H1 (cell line): ENCODE results near the gene SOSTDC1. TPM values are rescaled to one million over a fixed set of nuclear protein-coding genes. Genes with fewer than 3 reads are reported as not detected.

ENCODE experiments used
- CTCF ChIA-PET: fragments of 300-600 bp; sonication (Branson Sonifier 250); formaldehyde crosslinking; loops from one replicate; lab custom pipeline; 2021; ENCODE audit not compliant: partially characterized antibody; lab: Charles Lee
- POLR2A ChIA-PET: fragments of 300-600 bp; sonication (Branson Sonifier 250); formaldehyde crosslinking; loops from one replicate; lab custom pipeline; 2021; ENCODE audit warnings: inconsistent platforms; ENCODE audit not compliant: partially characterized antibody; lab: Charles Lee
- DNase-seq, 2 experiments: peaks; one replicate each; pipeline versions ENCODE4 v3.0.0 to v3.0.0-alpha.2; 2010 to 2022; ENCODE audit warnings: low spot score in 2 of 2, low read depth in 1 of 2, mixed read lengths in 1 of 2
- FAIRE-seq: peaks from 2 replicates; lab custom pipeline; 2011; peaks lifted over from hg19 to GRCh38; lab: Jason Lieb, UNC
- H2AFZ ChIP-seq: 2 replicates; pipeline ENCODE4 v1.8.1; 2012; ENCODE audit warnings: low read length, inconsistent platforms
- H2AK5ac ChIP-seq: 2 replicates; pipeline ENCODE4 v1.6.1; 2013; ENCODE audit warnings: low read depth, low read length
- H2BK120ac ChIP-seq: replicated peaks from 2 replicates; pipeline ENCODE3; 2013; ENCODE audit warnings: low read depth, low read length, inconsistent platforms
- H2BK12ac ChIP-seq: 2 replicates; pipeline ENCODE4 v1.6.1; 2013; ENCODE audit warnings: low read depth, low read length
- H2BK15ac ChIP-seq: 2 replicates; pipeline ENCODE4 v1.6.1; 2013; ENCODE audit warnings: low read length
- H2BK20ac ChIP-seq: 2 replicates; pipeline ENCODE4 v1.6.1; 2013; ENCODE audit warnings: low read length
- H2BK5ac ChIP-seq: 2 replicates; pipeline ENCODE4 v1.6.1; 2013; ENCODE audit warnings: low read depth, low read length
- H3K14ac ChIP-seq: 2 replicates; pipeline ENCODE4 v1.6.1; 2013; ENCODE audit warnings: inconsistent platforms; ENCODE audit not compliant: insufficient read length
- H3K18ac ChIP-seq: 2 replicates; pipeline ENCODE4 v1.6.1; 2013; ENCODE audit warnings: low read length; ENCODE audit errors: extremely low read depth
- H3K23ac ChIP-seq: 2 replicates; pipeline ENCODE4 v1.6.1; 2013; ENCODE audit warnings: inconsistent platforms; ENCODE audit not compliant: insufficient read length
- H3K23me2 ChIP-seq: 2 replicates; pipeline ENCODE4 v1.6.1; 2013; ENCODE audit warnings: low read depth, low read length
- H3K27ac ChIP-seq: 2 replicates; pipeline ENCODE4 v1.6.1; 2011; ENCODE audit warnings: low read depth, low read length, inconsistent platforms
- H3K27me3 ChIP-seq, 4 experiments: replicated peaks in 1 of 4; 1 replicate in 1 of 4; 2 replicates in 3 of 4; pipeline versions ENCODE4 v1.6.1 to v1.8.1; 2011 to 2013; ENCODE audit warnings: low read length in 3 of 4, mild to moderate bottlenecking in 3 of 4, inconsistent platforms in 2 of 4, mixed read lengths in 2 of 4, moderate library complexity in 1 of 4; ENCODE audit not compliant: control insufficient read depth in 3 of 4, insufficient read depth in 3 of 4; ENCODE audit errors: extremely low read depth in 1 of 4
- H3K36me3 ChIP-seq, 4 experiments: 2 replicates each; pipeline versions ENCODE4 v1.6.1 to v1.8.1; 2011 to 2013; ENCODE audit warnings: mild to moderate bottlenecking in 4 of 4, low read length in 3 of 4, moderate library complexity in 2 of 4, control low read depth in 1 of 4, inconsistent platforms in 1 of 4; ENCODE audit not compliant: insufficient read depth in 4 of 4, control insufficient read depth in 2 of 4
- H3K4ac ChIP-seq: replicated peaks from 2 replicates; pipeline ENCODE3; 2013; ENCODE audit warnings: low read length, low read depth, mixed read lengths, inconsistent platforms; ENCODE audit not compliant: insufficient read length
- H3K4me1 ChIP-seq, 4 experiments: replicated peaks in 1 of 4; 1 replicate in 1 of 4; 2 replicates in 3 of 4; pipeline versions ENCODE4 v1.6.1 to v1.8.1; 2011 to 2013; ENCODE audit warnings: low read length in 3 of 4, inconsistent platforms in 2 of 4, mixed read lengths in 1 of 4; ENCODE audit not compliant: insufficient read depth in 4 of 4, control insufficient read depth in 3 of 4
- H3K4me2 ChIP-seq, 2 experiments: 2 replicates each; pipeline versions ENCODE4 v1.6.1 to v1.8.1; 2011 to 2013; ENCODE audit warnings: low read depth in 2 of 2, low read length in 2 of 2, control low read depth in 1 of 2, inconsistent platforms in 1 of 2, mild to moderate bottlenecking in 1 of 2; ENCODE audit not compliant: insufficient read depth in 1 of 2
- H3K4me3 ChIP-seq, 4 experiments: fragments of 200-600, 300-600 bp in 1 of 4; sonication (generic), shearing (Covaris generic), sonication (Bioruptor Twin) in 1 of 4; 2 replicates each; pipeline versions ENCODE4 v1.5.1 to v1.8.1; 2011 to 2016; ENCODE audit warnings: low read length in 4 of 4, low read depth in 3 of 4, control low read depth in 2 of 4, inconsistent platforms in 2 of 4, mild to moderate bottlenecking in 2 of 4, mixed read lengths in 1 of 4, moderate library complexity in 1 of 4; ENCODE audit not compliant: insufficient read depth in 2 of 4; ENCODE audit errors: extremely low read depth in 1 of 4
- H3K56ac ChIP-seq: replicated peaks from 2 replicates; pipeline ENCODE3; 2013; ENCODE audit warnings: low read depth, mild to moderate bottlenecking, mixed read lengths, low read length, inconsistent platforms; ENCODE audit not compliant: insufficient read length
- H3K79me1 ChIP-seq: 2 replicates; pipeline ENCODE4 v1.6.1; 2013; ENCODE audit warnings: low read depth, low read length, control low read depth
- H3K79me2 ChIP-seq, 2 experiments: 2 replicates each; pipeline versions ENCODE4 v1.6.1 to v1.8.1; 2012 to 2013; ENCODE audit warnings: low read length in 2 of 2, mild to moderate bottlenecking in 2 of 2, inconsistent platforms in 1 of 2; ENCODE audit not compliant: insufficient read depth in 2 of 2, control insufficient read depth in 1 of 2
- H3K9ac ChIP-seq, 4 experiments: replicated peaks in 1 of 4; 1 replicate in 1 of 4; 2 replicates in 3 of 4; pipeline versions ENCODE4 v1.6.1 to v1.8.1; 2011 to 2013; ENCODE audit warnings: low read depth in 3 of 4, low read length in 3 of 4, control low read depth in 2 of 4, mild to moderate bottlenecking in 2 of 4, moderate library complexity in 2 of 4, inconsistent platforms in 1 of 4; ENCODE audit errors: extremely low read depth in 1 of 4
- H3K9me3 ChIP-seq, 2 experiments: 2 replicates each; pipeline versions ENCODE4 v1.6.1 to v1.8.1; 2012 to 2013; ENCODE audit warnings: mild to moderate bottlenecking in 2 of 2, moderate library complexity in 2 of 2, control low read depth in 1 of 2, inconsistent platforms in 1 of 2, low read depth in 1 of 2, low read length in 1 of 2, mixed read lengths in 1 of 2; ENCODE audit not compliant: insufficient read depth in 2 of 2
- H4K20me1 ChIP-seq, 2 experiments: replicated peaks in 1 of 2; 2 replicates each; pipeline versions ENCODE3 to v1.8.1; 2011 to 2013; ENCODE audit warnings: inconsistent platforms in 2 of 2, low read length in 2 of 2, mild to moderate bottlenecking in 1 of 2; ENCODE audit not compliant: insufficient read depth in 2 of 2, control insufficient read depth in 1 of 2
- H4K5ac ChIP-seq: 2 replicates; pipeline ENCODE4 v1.6.1; 2013; ENCODE audit warnings: low read length, low read depth, mixed read lengths, inconsistent platforms; ENCODE audit not compliant: insufficient read length
- H4K8ac ChIP-seq: 2 replicates; pipeline ENCODE4 v1.8.0; 2013; ENCODE audit warnings: mild to moderate bottlenecking, moderate library complexity, low read length, inconsistent platforms; ENCODE audit not compliant: insufficient read depth; ENCODE audit errors: extremely low read depth
- H4K91ac ChIP-seq: replicated peaks from 2 replicates; pipeline ENCODE3; 2013; ENCODE audit warnings: low read length, mixed read lengths, inconsistent platforms; ENCODE audit not compliant: insufficient read length
- ATF3 ChIP-seq: IDR thresholded peaks from 2 replicates; pipeline ENCODE4 v1.6.1; 2011; ENCODE audit warnings: low read depth, mild to moderate bottlenecking, low read length; ENCODE audit not compliant: insufficient read depth
- BCL11A ChIP-seq, 2 experiments: IDR thresholded peaks; one replicate each; pipeline ENCODE4 v1.6.1; 2011; ENCODE audit warnings: low read depth in 2 of 2, low read length in 2 of 2, mild to moderate bottlenecking in 2 of 2
- BRCA1 ChIP-seq: IDR thresholded peaks from 2 replicates; pipeline ENCODE4 v1.6.1; 2012; ENCODE audit warnings: low read depth, low read length, improper control_type of control experiment
- CBX5 ChIP-seq: fragments of 300-800, 300-1000 bp; sonication (generic); IDR thresholded peaks from 2 replicates; pipeline ENCODE4 v1.7.1; 2016; ENCODE audit warnings: antibody characterized with exemption, low read length, low read depth
- HDAC2 ChIP-seq, 2 experiments: fragments of 300-600 bp in 1 of 2; sonication (generic) in 1 of 2; IDR thresholded peaks; 2 replicates each; pipeline ENCODE4 v1.6.1; 2011 to 2012; ENCODE audit warnings: low read depth in 2 of 2, low read length in 2 of 2, mild to moderate bottlenecking in 2 of 2, moderate library complexity in 2 of 2, borderline replicate concordance in 1 of 2, inconsistent platforms in 1 of 2
- JUND ChIP-seq: IDR thresholded peaks from 2 replicates; pipeline ENCODE4 v1.6.1; 2011; ENCODE audit warnings: mild to moderate bottlenecking, improper control_type of control experiment, low read length
- KDM1A ChIP-seq: fragments of 200-600, 300-600 bp; sonication (generic); IDR thresholded peaks from 2 replicates; pipeline ENCODE4 v1.7.1; 2016; ENCODE audit warnings: mild to moderate bottlenecking, low read length, borderline replicate concordance
- NANOG ChIP-seq: IDR thresholded peaks from 2 replicates; pipeline ENCODE4 v1.6.1; 2011; ENCODE audit warnings: low read length, low read depth, mild to moderate bottlenecking, inconsistent platforms; ENCODE audit not compliant: insufficient read depth, poor library complexity, severe bottlenecking
- POLR2AphosphoS5 ChIP-seq: IDR thresholded peaks from 2 replicates; pipeline ENCODE4 v1.6.1; 2011; ENCODE audit warnings: low read depth, low read length
- RBBP5 ChIP-seq: IDR thresholded peaks from 2 replicates; pipeline ENCODE4 v1.7.1; 2012; ENCODE audit warnings: low read depth, mild to moderate bottlenecking, inconsistent platforms, low read length, moderate library complexity, borderline replicate concordance
- RFX5 ChIP-seq: IDR thresholded peaks from 2 replicates; pipeline ENCODE4 v1.6.1; 2011; ENCODE audit warnings: low read depth, low read length, improper control_type of control experiment, borderline replicate concordance
- SP4 ChIP-seq: IDR thresholded peaks from 2 replicates; pipeline ENCODE4 v1.6.1; 2012; ENCODE audit warnings: low read length, inconsistent platforms
- TBP ChIP-seq: IDR thresholded peaks from 2 replicates; pipeline ENCODE4 v1.6.1; 2011; ENCODE audit warnings: low read depth, low read length, improper control_type of control experiment
- TCF12 ChIP-seq: IDR thresholded peaks from 2 replicates; pipeline ENCODE4 v1.6.1; 2011; ENCODE audit warnings: low read depth, mild to moderate bottlenecking, low read length
- WGBS, 2 experiments: shearing (Covaris generic) in 1 of 2; methylation state at CpG; one replicate each; pipeline versions ENCODE4 v1.1.6 to v1.1.7; 2013 to 2015; ENCODE audit warnings: low lambda C conversion rate in 2 of 2, mixed read lengths in 2 of 2, inconsistent platforms in 1 of 2, low coverage in 1 of 2, missing lambda C conversion rate in 1 of 2; ENCODE audit not compliant: insufficient replicate concordance in 2 of 2, insufficient coverage in 1 of 2, insufficient read length in 1 of 2; ENCODE audit errors: extremely low coverage in 1 of 2, missing lambda C conversion rate in 1 of 2; 5-methylcytosine and 5-hydroxymethylcytosine counted together
- polyA plus RNA-seq, 7 experiments: library from polyadenylated mRNA; depleted of rRNA in 3 of 7; stranded (reverse) in 5 of 7; unstranded in 2 of 7; fragments of >200 nt in 5 of 7; fragments of 200-250 nt in 2 of 7; gene quantifications; 1 replicate in 5 of 7; 2 replicates in 1 of 7; 4 replicates in 1 of 7; pipeline versions ENCODE4 v1.2.1 to v1.2.3, GENCODE V29; 2011 to 2013; ENCODE audit warnings: missing spikeins in 2 of 7, mixed read lengths in 2 of 7
- total RNA-seq: library from RNA; stranded (reverse); fragmentation: NEBNext Ultra II Directional; extraction: Animal tissue kit (Norgen Biotek cat#: 25700); gene quantifications from 2 replicates; pipeline ENCODE4 v1.2.1, GENCODE V29; 2021

SOSTDC1 gene
- total and polyA plus RNA-seq, 2 of the 8 experiments (the other 6 are each of a cell fraction or from before 2014, with no cell fraction given) = 0.35 to 0.79 TPM

- Histone ChIP-seq H4K8ac (no peak overlapping the region), H2AK5ac (no peak overlapping the region), H3K36me3 (no peaks in the 10 kb centered on the region), H3K56ac (no peak overlapping the region), H2AFZ (no peak overlapping the region), H3K4ac (no peak overlapping the region), H3K4me3 (no peak overlapping the region), H2BK5ac (no peak overlapping the region), H3K4me1 (no peaks in the 10 kb centered on the region), H2BK15ac (no peak overlapping the region), H2BK12ac (no peak overlapping the region), H3K9ac (no peak overlapping the region), H2BK20ac (no peak overlapping the region), H3K79me1 (no peaks in the 10 kb centered on the region), H3K23me2 (no peaks in the 10 kb centered on the region), H4K20me1 (no peaks in the 10 kb centered on the region), H3K4me2 (no peak overlapping the region), H3K9me3 (no peaks in the 10 kb centered on the region), H3K27ac (no peak overlapping the region), H3K79me2 (no peaks in the 10 kb centered on the region), H3K18ac (no peak overlapping the region), H2BK120ac (no peak overlapping the region), H4K91ac (no peak overlapping the region), H3K27me3 (peaks cover 0 to 1% (median 0%) of the 10 kb centered on the region in 4 experiments; a peak in 1 of 7 replicates), H3K14ac (no peak overlapping the region), H3K23ac (no peak overlapping the region), H4K5ac (no peak overlapping the region)
- CTCF ChIA-PET = interaction anchor here (0.6 to 5.8 kb wide), 28 partner anchors 10 to 652 kb away, joined by 3 to 54 read pairs (median 4); partner anchors contain the start of genes CRPPA and SOSTDC1
- DNase-seq (no peak), FAIRE-seq (no peak)
- WGBS, 2 experiments = 100% methylated on average over 1 of the region's 1 CpG; no CpG with 5 or more reads in 1 of the 2 experiments
- POLR2A ChIA-PET = interaction anchor here (1.4 kb wide), 1 partner anchor 12 kb away, joined by 3 read pairs; no protein-coding TSS in a partner anchor
- TF ChIP-seq TBP (no peak), HDAC2 (IDR thresholded peaks at IDR 0.05; ENCODE audit: borderline replicate concordance in 1 of 2, low read depth in 2 of 2, low read length in 2 of 2) (no peak), BRCA1 (no peak), RFX5 (no peak), TCF12 (no peak), KDM1A (no peak), SP4 (no peak), CBX5 (no peak), NANOG (no peak), RBBP5 (no peak), POLR2AphosphoS5 (no peak), ATF3 (no peak), BCL11A (IDR thresholded peaks at IDR 0.05; ENCODE audit: low read depth in 2 of 2, low read length in 2 of 2) (no peak), JUND (no peak)
Measured at GRCh38 chr7:16432425-16432731, 33.2 kb downstream of the SOSTDC1 start.
